GM18867 (cell line): ENCODE data around the gene RFC2.

Experiments used
- ATAC-seq: cut with Tn5 transposase; IDR thresholded peaks from one replicate; pipeline ENCODE4 v1.9.1; 2021; ENCODE audit warnings: mild to moderate bottlenecking, moderate library complexity; ENCODE audit not compliant: unreplicated experiment

The RFC2 gene

DNA sequence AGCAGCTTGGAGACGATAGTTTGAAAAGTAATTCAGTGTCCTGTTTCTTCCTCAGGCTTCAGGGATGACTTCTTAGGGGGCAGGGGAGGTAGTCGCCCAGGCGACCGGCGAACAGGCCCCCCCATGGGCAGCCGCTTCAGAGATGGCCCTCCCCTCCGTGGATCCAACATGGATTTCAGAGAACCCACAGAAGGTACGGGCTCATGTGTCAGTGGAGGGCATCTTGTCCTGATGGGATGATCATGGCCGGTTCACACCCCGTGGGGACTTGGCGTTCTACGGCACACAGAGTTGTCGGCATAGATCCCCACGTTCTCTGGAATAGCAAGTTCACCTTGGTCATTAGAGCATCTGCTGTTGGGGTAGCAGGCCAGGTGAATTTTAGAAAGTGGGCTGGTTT lies 59.5 kb downstream of the RFC2 start:
- no peak for ATAC-seq

DNA sequence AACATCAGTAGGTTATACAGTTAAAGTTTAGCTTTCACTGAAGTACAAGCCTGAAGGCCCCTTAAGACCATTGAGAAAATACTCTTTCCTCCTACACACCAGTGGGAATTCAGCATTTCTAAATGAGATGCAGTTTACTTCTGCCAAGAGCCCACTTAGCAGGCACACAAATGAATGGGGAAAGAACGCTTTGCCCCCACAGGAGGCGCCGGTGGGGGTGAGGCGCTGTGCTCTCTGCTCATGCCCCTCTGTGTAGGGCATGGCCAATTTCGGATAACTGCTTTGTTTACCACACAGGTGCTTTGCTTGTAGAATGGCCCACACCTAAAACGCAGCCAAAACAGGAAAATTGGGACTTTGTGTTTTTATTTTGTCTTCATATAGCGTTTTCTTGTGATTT lies 60.3 kb downstream of the RFC2 start:
- ATAC-seq, result no peak

DNA sequence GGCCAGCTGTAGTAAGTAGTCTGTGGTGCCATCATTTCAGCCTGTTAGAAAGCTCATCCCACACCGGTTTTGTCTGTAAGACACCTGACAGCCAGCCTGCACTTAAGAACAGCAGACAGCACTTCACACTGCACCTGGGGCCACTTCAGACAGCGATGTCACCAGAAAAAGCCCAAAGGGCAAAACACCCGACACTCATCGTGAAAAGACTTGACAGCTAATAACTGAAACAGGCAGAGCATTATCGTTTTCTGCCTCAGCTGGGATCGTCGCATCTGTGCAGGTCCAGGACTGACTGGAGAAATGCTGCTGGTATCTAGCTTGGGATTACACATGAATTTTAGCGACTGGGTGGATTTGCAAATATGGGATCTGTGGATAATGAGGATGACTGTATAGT lies 61.1 kb downstream of the RFC2 start:
- ATAC-seq, result no peak

DNA sequence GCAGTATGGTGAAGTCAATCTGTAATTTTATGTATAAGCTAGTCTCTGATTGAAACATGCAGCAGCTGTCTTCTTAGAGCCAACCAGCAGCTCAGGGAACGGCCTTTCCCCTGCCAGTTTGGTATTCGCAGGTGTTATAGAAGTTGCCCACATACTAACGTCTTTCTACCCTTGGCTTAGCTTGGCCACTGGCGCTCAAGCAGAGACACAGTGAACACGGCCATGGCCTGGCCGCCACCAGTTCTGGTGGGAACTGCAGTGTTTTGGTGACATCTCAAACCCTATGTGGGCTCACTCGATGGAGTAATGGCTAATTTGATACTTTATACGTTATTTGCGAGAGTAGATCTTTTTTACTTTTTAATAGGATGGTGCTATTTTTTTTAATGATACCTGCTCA lies 63.0 kb downstream of the RFC2 start:
- ATAC-seq, result no peak

DNA sequence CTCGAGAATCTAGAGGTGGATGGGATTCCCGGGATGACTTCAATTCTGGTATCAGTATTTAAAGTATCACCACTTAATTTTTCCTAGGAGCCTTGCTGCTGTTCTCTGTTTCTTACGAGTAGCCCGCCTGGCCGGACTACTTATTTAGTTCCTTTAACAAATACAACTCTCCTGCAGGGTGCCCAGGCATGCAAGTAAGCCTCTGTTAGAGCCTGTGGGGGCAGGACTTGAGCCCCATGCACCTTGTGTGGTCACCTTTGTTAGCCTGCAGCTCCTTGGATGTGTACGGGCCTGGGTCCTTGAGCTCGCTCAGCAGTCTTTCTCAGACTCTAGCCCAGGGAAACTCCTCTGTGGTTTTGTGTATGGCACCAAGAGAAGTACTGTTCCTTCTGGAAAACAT lies 63.9 kb downstream of the RFC2 start:
- no peak for ATAC-seq

DNA sequence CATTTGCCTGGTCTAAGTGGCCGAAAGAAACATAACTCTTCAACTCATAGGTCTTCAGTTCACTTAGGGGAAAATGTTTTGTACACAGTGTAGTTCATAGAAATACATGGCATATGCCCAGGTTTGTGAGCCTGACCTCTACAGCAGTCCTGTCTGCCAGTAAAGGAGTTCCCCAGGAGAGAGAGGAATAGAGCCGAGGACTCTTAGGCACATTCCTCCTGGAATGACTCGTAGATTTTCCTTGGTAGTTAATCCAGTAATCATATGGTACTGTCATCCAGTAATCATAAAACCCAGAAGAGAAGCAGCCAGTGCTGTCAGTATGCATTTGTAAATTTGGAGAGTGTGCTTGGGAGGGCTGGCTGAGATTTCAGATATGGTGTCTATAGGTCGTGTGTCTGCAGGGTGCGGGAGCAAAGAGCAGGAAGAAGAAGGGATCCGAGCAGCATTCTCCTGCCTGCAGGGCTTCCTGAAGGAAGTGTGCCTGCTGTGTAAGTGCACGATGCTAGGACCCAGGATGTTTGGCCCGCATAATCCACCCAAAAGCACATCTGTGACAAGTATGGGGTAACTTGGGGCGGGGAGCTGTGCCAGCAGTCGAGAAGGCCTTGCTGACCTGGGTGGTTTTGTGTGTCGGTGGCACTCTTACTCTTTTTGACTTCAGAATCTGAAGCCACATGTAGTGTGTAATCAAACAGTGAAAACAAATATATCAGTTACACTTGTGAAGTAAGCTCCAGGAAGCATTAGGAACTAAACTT lies 66.1 kb downstream of the RFC2 start:
- ATAC-seq, result no peak

DNA sequence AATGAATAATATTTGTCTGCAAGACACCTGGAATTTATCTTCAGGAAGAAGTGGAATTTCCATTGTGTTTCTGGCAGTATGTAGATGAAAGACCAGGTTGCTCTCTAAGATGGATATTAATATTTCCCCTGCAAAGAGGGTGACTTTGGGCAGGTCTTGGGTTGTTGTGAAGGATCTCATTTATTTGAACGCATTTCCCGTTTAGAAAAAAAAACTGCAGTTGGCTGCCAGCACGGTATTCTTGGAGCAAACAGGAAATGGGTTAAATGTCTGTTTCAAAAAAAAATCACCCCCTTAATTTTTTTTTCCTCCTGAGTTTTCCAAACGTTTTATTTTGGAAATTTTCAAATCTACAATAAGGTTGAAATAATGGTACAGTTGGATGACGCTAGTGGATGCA lies 68.6 kb downstream of the RFC2 start:
- ATAC-seq, result no peak

DNA sequence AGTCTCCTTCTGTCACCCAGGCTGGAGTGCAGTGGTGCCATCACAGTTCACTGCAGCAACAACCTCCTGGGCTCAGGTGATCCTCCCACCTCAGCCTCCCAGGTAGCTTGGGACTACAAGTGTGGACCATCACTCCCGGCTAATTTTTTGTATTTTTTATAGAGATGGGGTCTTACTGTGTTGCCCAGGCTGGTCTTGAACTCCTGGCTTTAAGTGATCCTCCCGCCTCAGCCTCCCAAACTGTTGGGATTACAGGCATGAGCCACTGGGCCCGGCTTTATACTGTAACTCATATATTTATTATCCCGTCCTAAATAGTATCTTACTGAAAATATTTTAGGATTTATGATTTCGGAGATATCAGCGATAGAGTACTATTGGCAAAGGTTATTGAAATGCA lies 69.2 kb downstream of the RFC2 start:
- no peak for ATAC-seq

DNA sequence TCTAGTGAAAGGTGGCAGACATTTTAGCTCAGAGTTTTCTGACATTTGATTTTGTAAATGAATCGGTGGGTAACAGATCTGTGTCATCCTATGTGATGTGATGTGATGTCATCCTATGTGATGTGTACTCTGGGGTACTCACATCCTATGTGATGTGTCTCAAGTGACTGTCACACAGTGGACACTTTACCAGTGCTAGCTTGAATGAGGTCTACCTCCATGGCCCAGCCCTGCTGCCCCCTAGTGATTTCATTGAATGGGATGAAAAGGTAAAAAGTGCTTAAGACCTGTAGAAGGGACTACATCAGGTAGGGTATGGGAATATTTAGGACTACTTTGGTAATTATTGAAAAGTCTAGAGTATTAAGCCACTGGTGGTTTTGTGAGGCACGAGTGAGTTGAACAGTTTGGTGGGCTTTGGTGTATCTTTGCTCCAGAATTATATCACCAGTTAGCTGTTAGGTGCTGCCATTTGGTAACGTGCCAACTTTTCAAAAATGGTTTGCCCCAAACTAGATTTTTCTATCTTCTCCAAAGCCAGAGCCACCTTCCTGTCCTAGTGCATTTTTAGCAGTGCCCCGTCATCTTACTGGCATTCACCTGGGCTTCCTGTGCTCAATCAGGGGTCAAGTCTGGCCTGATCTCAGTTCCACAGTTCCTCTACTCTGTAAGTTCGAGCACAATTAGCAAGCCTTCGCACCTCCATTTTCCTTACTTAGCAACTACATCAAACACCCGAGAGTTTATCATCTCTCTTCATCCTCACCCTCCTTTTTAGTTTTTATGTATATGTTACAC lies 70.3 kb downstream of the RFC2 start:
- ATAC-seq, result no peak

DNA sequence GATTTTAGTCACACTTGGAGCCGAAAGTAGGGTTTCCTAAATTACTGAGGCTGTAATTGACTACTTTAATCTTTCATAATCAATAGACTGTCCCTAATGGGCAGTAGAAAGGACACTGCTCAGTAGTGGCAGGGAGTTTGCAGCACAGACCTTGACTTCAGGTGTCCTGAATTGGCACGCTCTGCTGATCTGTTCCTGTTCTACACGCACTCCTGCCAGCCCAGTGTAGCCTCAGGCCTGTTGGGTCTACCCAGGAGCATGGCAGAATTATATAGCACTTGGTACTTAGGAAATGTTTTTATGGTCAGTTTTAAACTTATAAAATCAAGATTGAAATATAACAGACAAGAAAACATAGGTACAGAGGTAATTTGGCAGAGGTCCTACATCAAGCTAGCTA lies 71.1 kb downstream of the RFC2 start:
- ATAC-seq, result no peak

DNA sequence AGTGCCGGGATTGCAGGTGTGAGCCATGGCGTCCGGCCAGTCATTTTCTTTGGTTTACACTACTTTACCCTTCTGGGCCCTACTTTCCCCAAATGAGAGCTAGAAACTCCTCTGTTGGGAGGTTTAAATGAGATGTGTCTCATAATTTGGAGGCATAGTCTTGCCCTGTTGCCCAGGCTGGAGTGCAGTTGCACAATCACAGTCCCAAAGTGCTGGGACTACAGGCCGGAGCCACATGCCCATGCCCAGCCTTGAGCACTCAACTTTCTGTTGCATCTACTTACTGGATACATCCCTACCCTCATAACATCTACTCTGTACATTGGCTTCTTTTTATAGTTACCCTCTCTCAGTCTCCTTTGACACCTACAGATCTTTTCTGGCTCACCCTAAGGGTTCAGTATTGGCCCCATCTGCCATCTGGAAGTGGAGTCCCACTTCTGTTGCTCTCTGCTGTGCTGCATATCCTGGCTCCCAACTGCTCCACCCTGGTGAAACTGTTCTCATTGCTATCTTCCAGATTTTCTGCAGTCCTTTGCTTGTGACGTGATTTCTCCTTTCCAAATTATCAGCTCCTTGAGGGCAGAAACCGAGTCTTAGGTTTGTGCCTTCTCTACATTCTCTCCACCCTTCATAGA lies 71.6 kb downstream of the RFC2 start:
- no peak for ATAC-seq

DNA sequence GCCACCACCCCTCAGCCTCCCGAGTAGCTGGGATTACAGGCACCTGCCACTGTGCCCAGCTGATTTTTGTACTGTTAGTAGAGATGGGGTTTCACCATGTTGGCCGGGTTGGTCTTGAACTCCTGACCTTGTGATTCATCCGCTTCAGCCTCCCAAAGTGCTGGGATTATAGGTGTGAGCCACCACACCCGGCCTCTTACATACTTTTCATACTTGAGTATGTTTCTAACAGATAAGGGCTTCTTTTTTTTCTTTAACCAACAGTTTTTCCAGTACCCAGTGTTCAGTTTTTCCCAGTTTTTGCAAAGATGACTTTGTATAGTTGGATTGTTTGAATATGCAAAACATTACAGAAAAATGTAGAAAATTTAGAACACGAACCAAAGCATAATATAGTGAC lies 72.4 kb downstream of the RFC2 start:
- no peak for ATAC-seq
